Naive thymus-derived CD8-positive, alpha-beta T cell (primary cell): ENCODE data around the gene LRRC7. TPM values are rescaled to one million over a fixed set of nuclear protein-coding genes. Genes with fewer than 3 reads are reported as not detected.

Source experiments
- ATAC-seq, 2 donors: fragments of 150-1000 bp; cut with Tn5 transposase in 1 of 2; sonication (Bioruptor Pico), chemical (Tn5 transposase) in 1 of 2; 1 replicate in 1 of 2; 2 replicates in 1 of 2; pipeline ENCODE4 v1.10.0; 2021; ENCODE audit warnings: mild to moderate bottlenecking in 2 of 2, moderate library complexity in 2 of 2
- POLR2A ChIA-PET: fragments of 350-600 bp; sonication (Branson Sonifier 250); formaldehyde crosslinking; loops from one replicate; lab custom pipeline; 2021; ENCODE audit warnings: antibody characterized with exemption; lab: Charles Lee
- DNase-seq, 10 donors: peaks; one replicate each; pipeline versions ENCODE4 v3.0.0 to v3.0.0-alpha.2; 2020 to 2022
- H3K27ac Mint-ChIP-seq, 10 donors: one replicate each; pipeline ENCODE4 v1.8.0; 2020 to 2022; ENCODE audit warnings: mild to moderate bottlenecking in 10 of 10, mixed read lengths in 10 of 10, moderate library complexity in 4 of 10, inconsistent platforms in 1 of 10
- H3K27me3 Mint-ChIP-seq, 5 donors: one replicate each; pipeline ENCODE4 v1.8.0; 2021 to 2022; ENCODE audit warnings: mixed read lengths in 5 of 5
- H3K36me3 Mint-ChIP-seq, 3 donors: one replicate each; pipeline ENCODE4 v1.8.0; 2020 to 2022; ENCODE audit warnings: mixed read lengths in 3 of 3, mild to moderate bottlenecking in 2 of 3, inconsistent platforms in 1 of 3
- H3K4me1 Mint-ChIP-seq, 4 donors: one replicate each; pipeline ENCODE4 v1.8.0; 2021 to 2022; ENCODE audit warnings: mixed read lengths in 4 of 4
- H3K4me3 Mint-ChIP-seq, 10 donors: one replicate each; pipeline ENCODE4 v1.8.0; 2020 to 2022; ENCODE audit warnings: mild to moderate bottlenecking in 10 of 10, mixed read lengths in 10 of 10, moderate library complexity in 6 of 10, inconsistent platforms in 1 of 10
- H3K9me3 Mint-ChIP-seq, 9 donors: one replicate each; pipeline ENCODE4 v1.8.0; 2020 to 2022; ENCODE audit warnings: mixed read lengths in 9 of 9, mild to moderate bottlenecking in 3 of 9, inconsistent platforms in 1 of 9, moderate library complexity in 1 of 9
- polyA plus RNA-seq, 3 donors: library from polyadenylated mRNA; unstranded; fragments of 300-500 nt; fragmentation: Illumina TruSeq; gene quantifications; one replicate each; pipeline ENCODE4 v1.2.3, GENCODE V29; 2021
- total RNA-seq, 8 experiments: library from RNA in 2 of 8; stranded (reverse) in 2 of 8; gene quantifications; one replicate each; pipeline ENCODE4 v1.2.3 and lab custom pipeline; 2021 to 2026

Gene LRRC7
- total and polyA plus RNA-seq, 5 experiments from 2014 or later: 0.13 to 1.5 (median 0.48) TPM

- H3K4me3 Mint-ChIP-seq: no peak overlapping the region
- DNase-seq (no peak), ATAC-seq (no peak)
- no peaks in the 10 kb centered on the region for H3K27me3 Mint-ChIP-seq
- no peak overlapping the region for H3K27ac Mint-ChIP-seq
- peaks cover 0 to 2% (median 0%) of the 10 kb centered on the region in 4 donors for H3K4me1 Mint-ChIP-seq
- POLR2A ChIA-PET: no interaction called here
- H3K9me3 Mint-ChIP-seq: no peaks in the 10 kb centered on the region
- H3K36me3 Mint-ChIP-seq: peaks cover 0 to 68% (median 38%) of the 10 kb centered on the region in 3 donors
Observed at GRCh38 chr1:70171512-70171911, 603.8 kb downstream of the LRRC7 start.
